ENCODE data around the gene GPR137C. TPM values are rescaled to one million over a fixed set of nuclear protein-coding genes. Genes with fewer than 3 reads are reported as not detected.

GPR137C gene
- total and polyA plus RNA-seq, 2 donors from 2014 or later: 0.24 to 0.54 TPM

Other genes starting within 250 kb of the GPR137C start
- 10.0 TPM for gene PTGER2, start 238.5 kb upstream of the GPR137C start, total RNA-seq
- 3.4 TPM for gene PTGER2, start 238.5 kb upstream of the GPR137C start, polyA plus RNA-seq (ENCODE audit: insufficient read depth, low read depth, low replicate concordance)
- 7.3 TPM for gene TXNDC16, start 331 bp upstream of the GPR137C start, total RNA-seq
- 2.6 TPM for gene TXNDC16, start 331 bp upstream of the GPR137C start, polyA plus RNA-seq (ENCODE audit: insufficient read depth, low read depth, low replicate concordance)
- 40.5 TPM for gene ERO1A, start 142.7 kb downstream of the GPR137C start, total RNA-seq
- 8.6 TPM for gene ERO1A, start 142.7 kb downstream of the GPR137C start, polyA plus RNA-seq (ENCODE audit: insufficient read depth, low read depth, low replicate concordance)
- gene PSMC6, start 154.4 kb downstream of the GPR137C start, total RNA-seq: 66.3 TPM
- gene PSMC6, start 154.4 kb downstream of the GPR137C start, polyA plus RNA-seq (ENCODE audit: insufficient read depth, low read depth, low replicate concordance): 81.4 TPM
- 11.5 TPM for gene STYX, start 177.3 kb downstream of the GPR137C start, total RNA-seq
- gene STYX, start 177.3 kb downstream of the GPR137C start, polyA plus RNA-seq (ENCODE audit: insufficient read depth, low read depth, low replicate concordance): 4.3 TPM
- gene GNPNAT1, start 238.8 kb downstream of the GPR137C start, total RNA-seq: 22.2 TPM
- 13.8 TPM for gene GNPNAT1, start 238.8 kb downstream of the GPR137C start, polyA plus RNA-seq (ENCODE audit: insufficient read depth, low read depth, low replicate concordance)